H1 (cell line): ENCODE results near the gene RAB43. TPM values are rescaled to one million over a fixed set of nuclear protein-coding genes. Genes with fewer than 3 reads are reported as not detected.

Experiments
- CTCF ChIA-PET: fragments of 300-600 bp; sonication (Branson Sonifier 250); formaldehyde crosslinking; loops from one replicate; lab custom pipeline; 2021; ENCODE audit not compliant: partially characterized antibody; lab: Charles Lee
- POLR2A ChIA-PET: fragments of 300-600 bp; sonication (Branson Sonifier 250); formaldehyde crosslinking; loops from one replicate; lab custom pipeline; 2021; ENCODE audit warnings: inconsistent platforms; ENCODE audit not compliant: partially characterized antibody; lab: Charles Lee
- DNase-seq, 2 experiments: peaks; one replicate each; pipeline versions ENCODE4 v3.0.0 to v3.0.0-alpha.2; 2010 to 2022; ENCODE audit warnings: low spot score in 2 of 2, low read depth in 1 of 2, mixed read lengths in 1 of 2
- FAIRE-seq: peaks from 2 replicates; lab custom pipeline; 2011; peaks lifted over from hg19 to GRCh38; lab: Jason Lieb, UNC
- H2AFZ ChIP-seq: 2 replicates; pipeline ENCODE4 v1.8.1; 2012; ENCODE audit warnings: low read length, inconsistent platforms
- H2AK5ac ChIP-seq: 2 replicates; pipeline ENCODE4 v1.6.1; 2013; ENCODE audit warnings: low read depth, low read length
- H2BK120ac ChIP-seq: replicated peaks from 2 replicates; pipeline ENCODE3; 2013; ENCODE audit warnings: low read depth, low read length, inconsistent platforms
- H2BK12ac ChIP-seq: 2 replicates; pipeline ENCODE4 v1.6.1; 2013; ENCODE audit warnings: low read depth, low read length
- H2BK15ac ChIP-seq: 2 replicates; pipeline ENCODE4 v1.6.1; 2013; ENCODE audit warnings: low read length
- H2BK20ac ChIP-seq: 2 replicates; pipeline ENCODE4 v1.6.1; 2013; ENCODE audit warnings: low read length
- H2BK5ac ChIP-seq: 2 replicates; pipeline ENCODE4 v1.6.1; 2013; ENCODE audit warnings: low read depth, low read length
- H3K14ac ChIP-seq: 2 replicates; pipeline ENCODE4 v1.6.1; 2013; ENCODE audit warnings: inconsistent platforms; ENCODE audit not compliant: insufficient read length
- H3K18ac ChIP-seq: 2 replicates; pipeline ENCODE4 v1.6.1; 2013; ENCODE audit warnings: low read length; ENCODE audit errors: extremely low read depth
- H3K23ac ChIP-seq: 2 replicates; pipeline ENCODE4 v1.6.1; 2013; ENCODE audit warnings: inconsistent platforms; ENCODE audit not compliant: insufficient read length
- H3K23me2 ChIP-seq: 2 replicates; pipeline ENCODE4 v1.6.1; 2013; ENCODE audit warnings: low read depth, low read length
- H3K27ac ChIP-seq: 2 replicates; pipeline ENCODE4 v1.6.1; 2011; ENCODE audit warnings: low read depth, low read length, inconsistent platforms
- H3K27me3 ChIP-seq, 4 experiments: replicated peaks in 1 of 4; 1 replicate in 1 of 4; 2 replicates in 3 of 4; pipeline versions ENCODE4 v1.6.1 to v1.8.1; 2011 to 2013; ENCODE audit warnings: low read length in 3 of 4, mild to moderate bottlenecking in 3 of 4, inconsistent platforms in 2 of 4, mixed read lengths in 2 of 4, moderate library complexity in 1 of 4; ENCODE audit not compliant: control insufficient read depth in 3 of 4, insufficient read depth in 3 of 4; ENCODE audit errors: extremely low read depth in 1 of 4
- H3K36me3 ChIP-seq, 4 experiments: 2 replicates each; pipeline versions ENCODE4 v1.6.1 to v1.8.1; 2011 to 2013; ENCODE audit warnings: mild to moderate bottlenecking in 4 of 4, low read length in 3 of 4, moderate library complexity in 2 of 4, control low read depth in 1 of 4, inconsistent platforms in 1 of 4; ENCODE audit not compliant: insufficient read depth in 4 of 4, control insufficient read depth in 2 of 4
- H3K4ac ChIP-seq: replicated peaks from 2 replicates; pipeline ENCODE3; 2013; ENCODE audit warnings: low read length, low read depth, mixed read lengths, inconsistent platforms; ENCODE audit not compliant: insufficient read length
- H3K4me1 ChIP-seq, 4 experiments: replicated peaks in 1 of 4; 1 replicate in 1 of 4; 2 replicates in 3 of 4; pipeline versions ENCODE4 v1.6.1 to v1.8.1; 2011 to 2013; ENCODE audit warnings: low read length in 3 of 4, inconsistent platforms in 2 of 4, mixed read lengths in 1 of 4; ENCODE audit not compliant: insufficient read depth in 4 of 4, control insufficient read depth in 3 of 4
- H3K4me2 ChIP-seq, 2 experiments: 2 replicates each; pipeline versions ENCODE4 v1.6.1 to v1.8.1; 2011 to 2013; ENCODE audit warnings: low read depth in 2 of 2, low read length in 2 of 2, control low read depth in 1 of 2, inconsistent platforms in 1 of 2, mild to moderate bottlenecking in 1 of 2; ENCODE audit not compliant: insufficient read depth in 1 of 2
- H3K4me3 ChIP-seq, 4 experiments: fragments of 200-600, 300-600 bp in 1 of 4; sonication (generic), shearing (Covaris generic), sonication (Bioruptor Twin) in 1 of 4; 2 replicates each; pipeline versions ENCODE4 v1.5.1 to v1.8.1; 2011 to 2016; ENCODE audit warnings: low read length in 4 of 4, low read depth in 3 of 4, control low read depth in 2 of 4, inconsistent platforms in 2 of 4, mild to moderate bottlenecking in 2 of 4, mixed read lengths in 1 of 4, moderate library complexity in 1 of 4; ENCODE audit not compliant: insufficient read depth in 2 of 4; ENCODE audit errors: extremely low read depth in 1 of 4
- H3K56ac ChIP-seq: replicated peaks from 2 replicates; pipeline ENCODE3; 2013; ENCODE audit warnings: low read depth, mild to moderate bottlenecking, mixed read lengths, low read length, inconsistent platforms; ENCODE audit not compliant: insufficient read length
- H3K79me1 ChIP-seq: 2 replicates; pipeline ENCODE4 v1.6.1; 2013; ENCODE audit warnings: low read depth, low read length, control low read depth
- H3K79me2 ChIP-seq, 2 experiments: 2 replicates each; pipeline versions ENCODE4 v1.6.1 to v1.8.1; 2012 to 2013; ENCODE audit warnings: low read length in 2 of 2, mild to moderate bottlenecking in 2 of 2, inconsistent platforms in 1 of 2; ENCODE audit not compliant: insufficient read depth in 2 of 2, control insufficient read depth in 1 of 2
- H3K9ac ChIP-seq, 4 experiments: replicated peaks in 1 of 4; 1 replicate in 1 of 4; 2 replicates in 3 of 4; pipeline versions ENCODE4 v1.6.1 to v1.8.1; 2011 to 2013; ENCODE audit warnings: low read depth in 3 of 4, low read length in 3 of 4, control low read depth in 2 of 4, mild to moderate bottlenecking in 2 of 4, moderate library complexity in 2 of 4, inconsistent platforms in 1 of 4; ENCODE audit errors: extremely low read depth in 1 of 4
- H3K9me3 ChIP-seq, 2 experiments: 2 replicates each; pipeline versions ENCODE4 v1.6.1 to v1.8.1; 2012 to 2013; ENCODE audit warnings: mild to moderate bottlenecking in 2 of 2, moderate library complexity in 2 of 2, control low read depth in 1 of 2, inconsistent platforms in 1 of 2, low read depth in 1 of 2, low read length in 1 of 2, mixed read lengths in 1 of 2; ENCODE audit not compliant: insufficient read depth in 2 of 2
- H4K20me1 ChIP-seq, 2 experiments: replicated peaks in 1 of 2; 2 replicates each; pipeline versions ENCODE3 to v1.8.1; 2011 to 2013; ENCODE audit warnings: inconsistent platforms in 2 of 2, low read length in 2 of 2, mild to moderate bottlenecking in 1 of 2; ENCODE audit not compliant: insufficient read depth in 2 of 2, control insufficient read depth in 1 of 2
- H4K5ac ChIP-seq: 2 replicates; pipeline ENCODE4 v1.6.1; 2013; ENCODE audit warnings: low read length, low read depth, mixed read lengths, inconsistent platforms; ENCODE audit not compliant: insufficient read length
- H4K8ac ChIP-seq: 2 replicates; pipeline ENCODE4 v1.8.0; 2013; ENCODE audit warnings: mild to moderate bottlenecking, moderate library complexity, low read length, inconsistent platforms; ENCODE audit not compliant: insufficient read depth; ENCODE audit errors: extremely low read depth
- H4K91ac ChIP-seq: replicated peaks from 2 replicates; pipeline ENCODE3; 2013; ENCODE audit warnings: low read length, mixed read lengths, inconsistent platforms; ENCODE audit not compliant: insufficient read length
- EP300 ChIP-seq, 2 experiments: IDR thresholded peaks; 1 replicate in 1 of 2; 2 replicates in 1 of 2; pipeline ENCODE4 v1.6.1; 2011 to 2012; ENCODE audit warnings: low read depth in 2 of 2, low read length in 2 of 2, mild to moderate bottlenecking in 2 of 2, borderline replicate concordance in 1 of 2, inconsistent platforms in 1 of 2, moderate library complexity in 1 of 2
- MAFK ChIP-seq: IDR thresholded peaks from 2 replicates; pipeline ENCODE4 v1.6.1; 2012; ENCODE audit warnings: low read depth, mild to moderate bottlenecking, improper control_type of control experiment, low read length
- POLR2AphosphoS5 ChIP-seq: IDR thresholded peaks from 2 replicates; pipeline ENCODE4 v1.6.1; 2011; ENCODE audit warnings: low read depth, low read length
- SRF ChIP-seq: IDR thresholded peaks from 2 replicates; pipeline ENCODE4 v1.6.1; 2011; ENCODE audit warnings: mild to moderate bottlenecking, low read depth, low read length, moderate library complexity
- WGBS, 2 experiments: shearing (Covaris generic) in 1 of 2; methylation state at CpG; one replicate each; pipeline versions ENCODE4 v1.1.6 to v1.1.7; 2013 to 2015; ENCODE audit warnings: low lambda C conversion rate in 2 of 2, mixed read lengths in 2 of 2, inconsistent platforms in 1 of 2, low coverage in 1 of 2, missing lambda C conversion rate in 1 of 2; ENCODE audit not compliant: insufficient replicate concordance in 2 of 2, insufficient coverage in 1 of 2, insufficient read length in 1 of 2; ENCODE audit errors: extremely low coverage in 1 of 2, missing lambda C conversion rate in 1 of 2; 5-methylcytosine and 5-hydroxymethylcytosine counted together
- polyA plus RNA-seq, 7 experiments: library from polyadenylated mRNA; depleted of rRNA in 3 of 7; stranded (reverse) in 5 of 7; unstranded in 2 of 7; fragments of >200 nt in 5 of 7; fragments of 200-250 nt in 2 of 7; gene quantifications; 1 replicate in 5 of 7; 2 replicates in 1 of 7; 4 replicates in 1 of 7; pipeline versions ENCODE4 v1.2.1 to v1.2.3, GENCODE V29; 2011 to 2013; ENCODE audit warnings: missing spikeins in 2 of 7, mixed read lengths in 2 of 7
- total RNA-seq: library from RNA; stranded (reverse); fragmentation: NEBNext Ultra II Directional; extraction: Animal tissue kit (Norgen Biotek cat#: 25700); gene quantifications from 2 replicates; pipeline ENCODE4 v1.2.1, GENCODE V29; 2021
- TF ChIP-seq, protein P1 (sequence below): IDR thresholded peaks from 2 replicates; pipeline ENCODE4 v1.6.1; 2012; ENCODE audit warnings: low read length, inconsistent platforms

The RAB43 gene
- total and polyA plus RNA-seq, 2 of the 8 experiments (the other 6 are each of a cell fraction or from before 2014, with no cell fraction given), result 13.1 to 19.4 TPM

DNA sequence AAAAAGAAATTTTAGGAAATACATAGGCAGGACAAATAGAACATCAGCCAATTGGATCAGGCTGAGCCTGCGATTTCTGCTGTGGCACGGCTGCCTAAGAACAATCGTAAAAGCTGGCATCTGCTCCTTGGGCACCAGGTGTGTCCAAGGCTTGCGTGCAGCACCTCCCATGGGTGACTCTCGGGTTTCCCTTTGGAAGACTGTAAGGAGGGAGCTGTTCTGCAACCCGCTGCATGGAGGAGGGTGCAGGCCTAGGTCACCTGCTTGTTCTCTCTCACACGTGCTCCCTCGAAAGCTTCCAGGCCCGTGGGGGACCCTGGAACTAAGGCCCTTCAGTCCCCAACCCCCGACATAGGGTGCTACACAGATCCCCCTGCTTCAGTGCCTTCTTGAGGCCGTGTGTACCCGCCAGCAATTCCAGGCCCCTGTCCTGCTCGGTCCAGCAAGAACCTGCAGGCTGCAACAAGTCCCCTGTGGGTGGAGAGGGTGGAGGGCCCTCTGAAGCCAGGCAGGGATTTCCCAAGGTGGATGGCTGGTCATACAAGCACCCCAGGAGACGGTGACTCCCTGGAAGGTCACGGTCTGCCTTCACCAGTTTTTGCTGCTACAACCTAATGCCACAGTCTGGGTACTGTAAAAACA, 57.6 kb downstream of the RAB43 start:
- ChIA-PET CTCF (interaction anchor here (0.7 to 14.9 kb wide), 3 partner anchors 7 to 191 kb away, joined by 3 to 210 read pairs (median 3); partner anchors contain the start of gene GP9), POLR2A (no interaction called here)
- Histone ChIP-seq H4K5ac (no peak overlapping the region), H4K20me1 (no peaks in the 10 kb centered on the region), H2BK12ac (no peak overlapping the region), H3K4me2 (no peak overlapping the region), H3K4ac (no peak overlapping the region), H2BK5ac (no peak overlapping the region), H4K91ac (no peak overlapping the region), H3K18ac (no peak overlapping the region; the same call in 1 of the 2 replicates), H3K27me3 (no peaks in the 10 kb centered on the region), H3K9ac (no peak overlapping the region), H3K27ac (no peak overlapping the region), H3K14ac (no peak overlapping the region), H3K36me3 (no peaks in the 10 kb centered on the region), H3K79me2 (no peaks in the 10 kb centered on the region), H3K4me3 (no peak overlapping the region), H2AFZ (no peak overlapping the region), H2AK5ac (no peak overlapping the region), H3K56ac (no peak overlapping the region), H3K4me1 (no peaks in the 10 kb centered on the region; a peak in 1 of 7 replicates), H4K8ac (no peak overlapping the region), H2BK20ac (no peak overlapping the region), H3K9me3 (no peaks in the 10 kb centered on the region), H2BK120ac (no peak overlapping the region), H3K23me2 (no peaks in the 10 kb centered on the region), H3K79me1 (no peaks in the 10 kb centered on the region), H3K23ac (no peak overlapping the region), H2BK15ac (no peak overlapping the region)
- 87% methylated on average over 15 of the region's 15 CpGs; no CpG with 5 or more reads in 1 of the 2 experiments for WGBS, 2 experiments
- DNase-seq (no peak), FAIRE-seq (no peak)
- TF ChIP-seq EP300 (IDR thresholded peaks at IDR 0.05; ENCODE audit: borderline replicate concordance in 1 of 2, low read depth in 2 of 2, low read length in 2 of 2), result no peak
- no peak for TF ChIP-seq MAFK
- TF ChIP-seq, protein P1, sequence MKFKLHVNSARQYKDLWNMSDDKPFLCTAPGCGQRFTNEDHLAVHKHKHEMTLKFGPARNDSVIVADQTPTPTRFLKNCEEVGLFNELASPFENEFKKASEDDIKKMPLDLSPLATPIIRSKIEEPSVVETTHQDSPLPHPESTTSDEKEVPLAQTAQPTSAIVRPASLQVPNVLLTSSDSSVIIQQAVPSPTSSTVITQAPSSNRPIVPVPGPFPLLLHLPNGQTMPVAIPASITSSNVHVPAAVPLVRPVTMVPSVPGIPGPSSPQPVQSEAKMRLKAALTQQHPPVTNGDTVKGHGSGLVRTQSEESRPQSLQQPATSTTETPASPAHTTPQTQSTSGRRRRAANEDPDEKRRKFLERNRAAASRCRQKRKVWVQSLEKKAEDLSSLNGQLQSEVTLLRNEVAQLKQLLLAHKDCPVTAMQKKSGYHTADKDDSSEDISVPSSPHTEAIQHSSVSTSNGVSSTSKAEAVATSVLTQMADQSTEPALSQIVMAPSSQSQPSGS, result no peak
- TF ChIP-seq SRF, result no peak
- TF ChIP-seq POLR2AphosphoS5, result no peak
